ENCODE data around the gene UNC80. TPM values are rescaled to one million over a fixed set of nuclear protein-coding genes. Genes with fewer than 3 reads are reported as not detected.

The UNC80 gene
- total RNA-seq, 1 donor from 2014 or later, result 0.79 TPM

DNA sequence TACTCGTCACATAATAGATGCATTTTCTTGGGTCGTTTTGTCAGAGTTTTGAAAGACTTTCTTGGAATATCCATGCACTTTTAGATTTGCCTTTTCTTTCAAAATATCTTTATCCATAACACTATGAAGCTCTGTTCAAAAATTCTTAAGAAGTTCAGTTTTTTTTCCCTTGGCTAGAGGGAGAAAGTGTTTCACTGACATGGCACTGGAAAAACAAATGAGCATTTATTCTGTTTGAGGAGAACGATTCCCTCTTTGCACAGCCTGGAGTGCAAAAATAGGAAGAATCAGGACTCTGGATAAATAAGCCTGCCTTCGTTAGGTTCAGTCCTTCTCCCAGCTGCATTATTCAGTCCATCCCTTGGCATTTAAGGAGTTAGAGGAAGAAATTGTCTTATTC is 139.9 kb downstream of the UNC80 start:
- no peak for DNase-seq

DNA sequence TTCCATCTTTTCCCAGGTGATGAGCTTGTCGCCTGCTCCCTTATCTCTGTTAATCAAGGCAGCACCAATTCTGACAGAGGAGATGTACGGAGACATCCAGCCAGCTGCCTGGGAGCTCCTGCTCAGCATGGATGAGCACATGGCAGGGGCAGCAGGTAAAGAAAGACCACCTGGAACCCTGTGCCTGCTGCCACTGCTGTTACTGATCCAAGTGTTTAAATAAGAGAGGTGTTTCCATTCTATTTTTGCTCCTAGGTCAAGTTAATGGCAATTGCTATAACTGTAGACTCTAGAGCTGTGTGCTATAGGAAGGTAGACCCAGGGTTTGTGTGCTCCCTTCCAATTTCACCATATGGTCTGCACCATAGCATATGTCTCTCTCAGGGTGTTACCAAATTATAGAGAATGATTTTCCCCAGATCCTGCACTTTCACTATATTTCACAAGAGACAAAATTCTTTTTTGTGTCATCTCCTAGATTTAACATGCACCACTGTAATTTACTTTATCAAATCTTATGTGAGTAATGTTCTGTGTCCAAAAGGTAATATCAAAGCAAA is 142.2 kb downstream of the UNC80 start:
- no peak for DNase-seq

DNA sequence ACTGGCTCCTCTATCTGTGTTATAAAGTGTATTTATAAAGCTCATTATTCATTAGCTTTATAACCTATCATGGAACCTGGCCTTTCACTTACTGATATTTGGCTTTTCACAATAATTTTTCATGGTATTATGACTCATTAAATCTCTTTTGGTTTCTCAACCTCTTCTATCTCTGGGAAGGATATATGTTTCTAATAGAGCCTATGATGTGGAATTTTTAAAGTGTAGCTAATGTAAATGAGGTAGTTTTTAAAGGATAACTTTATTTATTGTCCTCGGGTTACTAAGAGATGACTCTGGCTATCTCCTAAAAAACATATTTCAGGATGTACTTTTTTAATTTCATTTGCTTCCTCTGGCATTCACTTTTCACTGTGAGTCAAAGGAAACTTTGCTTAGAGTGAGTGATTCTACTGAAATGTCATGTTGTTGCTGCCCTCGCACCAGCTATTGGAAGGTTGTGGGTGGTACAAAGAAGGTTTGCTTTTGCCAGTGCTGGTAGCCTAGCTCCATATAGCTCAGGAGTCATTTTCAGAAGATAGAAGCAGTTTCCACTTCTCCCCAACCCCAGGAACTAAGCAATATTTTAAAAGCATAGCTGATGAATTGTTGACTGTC is 145.6 kb downstream of the UNC80 start:
- DNase-seq, result no peak

DNA sequence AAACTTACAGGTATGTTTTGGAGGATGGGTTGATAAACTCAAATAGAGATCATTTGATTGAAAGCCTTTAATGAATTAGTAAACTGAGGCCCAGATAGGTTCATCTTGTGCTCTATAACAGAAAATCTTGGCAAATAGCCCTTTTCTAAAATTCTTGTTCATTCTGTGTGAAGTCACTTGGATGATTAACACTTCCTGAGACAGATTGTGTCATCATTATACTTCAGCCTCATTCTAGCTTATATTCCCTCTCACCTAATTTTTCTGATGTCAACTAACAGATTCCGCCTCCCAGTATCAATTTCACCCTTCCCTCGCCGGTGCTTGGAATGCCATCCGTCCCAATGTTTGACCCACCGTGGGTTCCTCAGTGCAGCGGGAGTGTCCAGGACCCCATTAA is 146.6 kb downstream of the UNC80 start:
- no peak for DNase-seq

DNA sequence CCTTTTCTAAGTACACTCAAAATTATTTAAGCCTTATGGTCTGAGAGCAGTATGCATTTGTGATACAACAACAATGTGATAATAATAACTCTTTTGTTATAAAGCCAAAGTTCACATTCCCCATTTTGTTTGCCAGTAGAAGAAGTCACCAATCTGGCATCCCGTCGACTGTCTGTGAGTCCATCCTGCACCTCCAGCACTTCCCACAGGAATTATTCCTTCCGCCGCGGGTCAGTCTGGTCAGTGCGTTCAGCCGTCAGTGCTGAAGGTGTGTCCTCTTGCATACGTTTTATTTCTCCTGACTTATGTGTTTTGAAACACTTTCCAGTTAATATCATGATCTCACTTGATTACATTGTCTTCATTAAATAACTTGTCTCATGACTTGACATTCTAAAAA is 150.5 kb downstream of the UNC80 start:
- no peak for DNase-seq

DNA sequence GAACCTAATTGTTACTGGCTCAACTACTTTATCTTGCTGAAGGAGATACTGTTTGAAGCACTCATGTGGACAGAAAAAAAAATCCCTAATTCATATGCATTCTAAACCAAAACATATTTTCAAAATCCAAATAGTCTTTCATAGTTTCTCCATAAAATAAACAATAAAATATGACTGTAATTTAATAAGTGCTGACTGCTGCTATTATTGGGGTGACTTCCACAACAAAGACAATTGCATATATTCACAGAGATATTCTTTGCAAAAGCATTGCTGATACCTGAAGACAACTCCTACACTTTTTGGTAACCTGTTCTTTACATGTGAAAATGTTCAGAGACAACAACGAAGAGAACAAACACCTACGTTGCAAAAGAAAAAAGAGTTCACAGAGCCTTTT is 157.7 kb downstream of the UNC80 start:
- no peak for DNase-seq

DNA sequence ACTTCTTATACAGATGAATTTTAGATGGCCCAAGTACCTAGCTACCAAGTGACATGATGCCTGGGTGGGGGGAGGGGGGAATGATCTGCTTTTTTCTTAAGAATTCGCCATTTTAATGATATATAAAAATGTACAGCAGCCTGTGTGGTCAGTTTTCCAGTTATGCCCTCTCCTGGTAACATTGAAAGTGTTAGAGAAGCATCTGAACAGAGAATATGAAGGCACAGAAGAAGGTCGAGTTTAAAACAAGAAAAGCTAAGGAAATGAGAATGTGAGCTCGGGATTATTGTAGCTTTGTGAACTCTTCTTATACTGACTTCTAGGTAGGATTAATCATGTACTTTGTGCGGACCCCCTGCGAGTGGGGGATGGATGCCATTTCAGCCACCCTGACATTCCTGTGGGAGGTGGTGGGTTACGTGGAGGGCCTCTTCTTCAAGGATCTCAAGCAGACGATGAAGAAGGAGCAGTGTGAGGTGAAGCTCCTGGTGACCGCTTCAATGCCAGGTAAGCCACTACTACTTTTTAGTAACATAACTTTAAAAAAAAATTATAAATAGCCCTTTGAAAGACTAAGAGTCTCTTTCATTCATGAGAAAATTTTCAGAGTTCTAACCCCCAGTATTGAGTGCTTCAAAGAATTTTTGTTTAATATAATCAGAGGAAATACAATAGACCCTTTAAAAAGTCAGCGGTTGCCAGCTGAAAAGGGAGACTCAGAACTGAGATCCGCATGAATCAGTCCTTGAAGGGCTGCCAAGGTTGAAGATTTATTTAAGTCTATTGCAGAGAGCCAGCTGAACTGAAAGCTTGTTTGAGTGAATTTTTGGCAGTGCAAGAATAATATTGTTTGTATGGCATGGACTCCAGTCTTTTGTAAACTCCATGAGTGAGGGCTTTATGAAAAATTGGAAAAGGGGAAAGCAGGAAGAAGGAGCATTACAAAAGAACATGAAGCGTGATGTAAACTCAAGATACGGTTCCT is 162.2 kb downstream of the UNC80 start:
- peak; percentile 82 for DNase-seq

DNA sequence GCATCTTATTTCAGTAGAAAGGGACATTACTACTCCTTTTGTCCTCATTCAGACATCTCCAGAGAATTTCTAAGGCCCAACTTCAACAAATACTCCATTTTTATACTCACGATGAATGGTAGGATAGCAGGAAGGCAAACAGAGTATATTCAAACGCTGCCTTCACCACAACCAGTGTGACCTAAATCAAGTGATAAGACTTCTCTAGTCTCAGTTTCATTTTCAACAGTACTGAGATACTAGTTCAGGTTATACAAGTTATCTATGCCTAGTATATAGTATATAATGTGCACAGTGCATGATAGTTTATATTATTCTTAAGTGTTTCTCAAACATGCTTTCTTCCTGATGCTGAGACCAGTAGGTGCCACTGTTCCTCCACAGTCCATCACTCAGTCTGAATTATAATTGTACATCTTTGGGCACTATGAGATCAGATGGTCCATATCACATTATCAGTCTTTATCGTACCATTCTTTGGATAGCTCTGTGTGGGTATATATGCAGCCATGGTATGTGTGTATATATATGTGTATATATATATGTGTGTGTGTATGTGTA is 164.6 kb downstream of the UNC80 start:
- DNase-seq, result no peak

DNA sequence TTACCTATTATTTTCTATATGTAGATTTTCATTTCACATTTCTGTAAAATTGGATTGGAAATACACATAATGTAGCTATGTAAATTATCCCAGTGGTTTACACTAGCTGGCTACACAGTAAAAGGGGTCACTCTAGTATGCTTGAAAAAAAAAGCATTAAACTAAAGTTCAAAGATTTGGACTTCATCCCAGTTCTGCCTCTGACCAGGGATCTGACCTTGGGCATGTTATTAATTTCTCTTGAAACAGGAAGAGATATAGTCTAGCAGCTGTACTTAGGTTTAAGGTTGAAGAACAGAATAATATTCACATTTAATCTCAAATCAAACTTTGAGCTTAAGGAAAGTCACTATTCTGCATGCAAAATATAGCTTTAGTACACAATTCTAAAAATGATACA is 166.3 kb downstream of the UNC80 start:
- DNase-seq, result no peak

DNA sequence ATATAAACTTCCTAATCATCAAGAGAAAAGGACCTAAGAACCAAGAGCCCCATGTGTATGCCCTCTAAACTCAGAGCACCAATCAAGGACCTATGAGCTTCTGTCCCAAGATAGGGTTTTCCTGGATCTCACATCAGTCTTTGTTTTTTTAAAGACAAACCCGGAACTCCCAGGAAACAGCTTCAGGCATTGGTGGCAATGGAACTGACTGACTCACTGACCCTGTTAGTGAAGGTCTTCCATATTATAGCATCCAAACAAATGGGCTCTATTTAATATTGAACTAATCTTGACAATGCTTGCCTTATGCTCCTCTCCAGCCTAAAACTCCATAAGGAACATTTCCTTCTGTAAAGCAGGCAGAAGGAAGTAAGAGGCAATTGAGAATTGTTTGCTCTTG is 167.3 kb downstream of the UNC80 start:
- DNase-seq, result no peak

DNA sequence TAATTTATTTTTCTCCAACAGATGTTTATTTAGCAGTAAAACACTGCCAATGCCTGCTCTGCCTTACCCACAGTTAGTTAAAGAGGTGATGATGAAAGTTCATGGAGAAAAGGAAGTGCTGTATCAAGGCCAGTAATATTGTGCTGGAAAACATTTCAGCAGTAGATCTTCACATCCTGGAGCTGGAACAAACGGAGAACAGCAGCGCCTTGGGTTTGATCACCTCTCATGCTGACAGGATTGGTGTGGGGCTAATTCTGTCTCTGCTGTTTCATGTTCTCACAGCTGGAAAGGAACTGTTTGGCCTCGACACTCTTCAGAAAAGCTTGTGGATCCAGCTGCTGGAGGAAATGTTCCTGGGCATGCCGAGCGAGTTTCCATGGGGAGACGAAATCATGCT is 169.3 kb downstream of the UNC80 start:
- no peak for DNase-seq

DNA sequence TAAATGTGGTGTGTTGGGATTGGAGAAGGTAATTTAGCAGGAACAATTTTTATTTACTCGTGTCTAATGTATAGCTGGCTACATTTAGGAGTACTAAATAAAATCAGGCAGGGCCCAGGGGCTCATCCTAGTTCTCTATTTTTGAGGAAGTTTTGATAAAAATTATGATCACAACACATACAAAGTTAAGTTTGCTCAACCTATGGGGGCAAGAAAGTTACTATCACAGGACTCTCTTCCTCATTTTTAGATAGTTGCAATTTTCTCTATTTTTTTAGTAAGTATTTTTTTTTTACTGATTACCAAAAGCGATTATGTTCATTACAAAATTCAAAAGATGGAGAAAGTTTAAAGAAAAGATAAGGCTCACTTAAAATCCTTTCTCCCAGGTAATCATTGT is 170.8 kb downstream of the UNC80 start:
- DNase-seq, result no peak

DNA sequence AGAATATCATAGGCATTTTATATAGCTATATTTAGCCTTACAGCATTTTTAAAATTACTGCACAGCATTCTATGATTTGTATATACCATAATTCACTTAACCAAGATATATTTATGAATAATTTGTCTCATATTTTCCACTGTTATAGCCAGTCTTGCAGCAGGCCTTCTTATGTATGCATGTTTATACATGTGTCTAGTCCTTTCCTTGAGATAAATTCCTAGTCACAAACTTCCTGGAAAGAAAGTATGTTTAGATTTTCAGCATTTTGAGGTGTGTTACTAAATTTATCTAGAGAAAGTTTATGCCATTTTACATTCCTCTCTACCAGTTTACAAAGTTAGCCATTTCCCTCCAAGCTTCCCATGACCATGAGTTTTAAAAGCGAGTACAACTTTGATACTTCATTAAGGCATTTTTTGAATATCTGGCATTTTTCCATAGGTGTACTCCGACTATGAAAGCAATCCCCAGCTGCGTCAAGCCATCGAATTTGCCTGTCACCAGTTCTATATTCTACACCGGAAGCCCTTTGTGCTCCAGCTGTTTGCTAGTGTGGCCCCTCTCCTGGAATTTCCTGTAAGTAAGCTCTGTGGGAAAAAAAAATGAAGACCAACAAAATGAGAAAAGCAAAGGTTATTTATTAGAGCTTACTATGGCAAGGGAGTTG is 171.4 kb downstream of the UNC80 start:
- peak; percentile 3 for DNase-seq

DNA sequence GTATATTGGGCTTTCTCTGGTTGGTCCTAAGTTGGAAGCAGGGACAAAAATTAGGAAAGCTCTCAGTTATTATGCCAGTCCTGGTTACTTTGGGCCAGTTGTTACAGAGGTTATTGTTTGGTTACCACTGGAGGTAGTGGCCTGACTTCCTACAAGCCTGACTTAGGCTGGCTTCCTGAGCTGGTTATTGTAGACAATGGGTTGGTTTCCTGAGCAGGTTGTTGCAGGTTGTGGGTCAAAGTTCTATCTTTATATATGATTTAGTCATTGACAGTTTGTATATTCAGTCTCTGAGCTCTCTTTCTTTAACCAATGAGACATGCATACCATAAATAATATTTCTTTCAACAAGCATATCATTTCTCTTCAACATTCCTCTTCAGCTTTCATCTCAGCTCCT is 172.1 kb downstream of the UNC80 start:
- DNase-seq, result no peak

DNA sequence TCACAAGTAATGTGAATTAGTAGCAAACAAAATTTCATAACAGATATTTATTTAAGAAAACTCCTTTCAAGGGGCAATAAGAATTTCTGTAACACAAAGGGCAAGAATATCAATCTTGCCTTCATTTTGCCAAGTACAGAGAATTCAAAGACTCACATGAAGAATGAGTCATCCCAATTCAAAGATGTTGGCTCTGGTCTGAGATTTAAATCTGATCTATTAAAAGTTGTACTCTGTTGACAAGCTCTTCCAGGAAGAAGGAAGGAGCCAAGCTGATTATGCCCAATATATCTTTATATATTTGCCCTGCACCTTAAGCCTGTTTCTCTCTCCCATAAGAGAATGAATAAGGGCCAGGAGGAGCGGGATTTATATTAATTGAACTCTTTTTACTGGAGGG is 174.9 kb downstream of the UNC80 start:
- DNase-seq, result no peak

DNA sequence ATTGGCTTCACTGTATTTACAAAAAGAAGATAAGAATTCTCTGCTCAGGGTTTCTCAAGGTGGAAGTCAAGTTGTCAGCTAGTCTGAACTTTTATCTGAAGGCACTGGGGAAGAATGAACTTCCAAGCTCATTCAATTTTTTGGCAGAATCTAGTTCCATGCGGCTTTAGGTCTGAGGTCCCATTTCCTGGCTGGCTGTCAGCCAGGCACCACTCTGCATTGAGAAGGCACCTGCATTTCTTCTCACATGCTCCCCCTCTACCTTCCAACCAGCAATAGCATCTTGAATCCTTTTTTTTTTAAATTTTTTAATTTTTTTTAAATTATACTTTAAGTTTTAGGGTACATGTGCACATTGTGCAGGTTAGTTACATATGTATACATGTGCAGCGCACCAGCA is 184.6 kb downstream of the UNC80 start:
- no peak for DNase-seq

DNA sequence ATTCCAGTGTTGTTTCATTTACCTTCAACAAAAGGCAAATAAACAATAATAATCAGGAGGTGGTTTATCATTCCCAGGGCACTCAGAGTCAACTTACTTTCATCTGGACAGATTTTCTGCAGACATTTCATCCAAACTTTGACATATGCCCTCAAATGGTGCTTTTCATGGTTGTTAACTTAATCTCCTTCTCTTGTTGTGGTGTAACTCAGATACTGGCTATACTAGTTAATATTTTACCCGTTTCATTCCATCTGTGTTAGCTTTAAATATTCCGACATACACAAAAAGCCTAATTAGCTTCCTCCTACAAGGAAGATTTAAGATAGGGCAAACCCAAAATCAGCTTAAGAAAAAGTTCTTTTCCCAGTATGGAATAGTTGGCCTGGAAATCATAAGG is 186.4 kb downstream of the UNC80 start:
- no peak for DNase-seq

DNA sequence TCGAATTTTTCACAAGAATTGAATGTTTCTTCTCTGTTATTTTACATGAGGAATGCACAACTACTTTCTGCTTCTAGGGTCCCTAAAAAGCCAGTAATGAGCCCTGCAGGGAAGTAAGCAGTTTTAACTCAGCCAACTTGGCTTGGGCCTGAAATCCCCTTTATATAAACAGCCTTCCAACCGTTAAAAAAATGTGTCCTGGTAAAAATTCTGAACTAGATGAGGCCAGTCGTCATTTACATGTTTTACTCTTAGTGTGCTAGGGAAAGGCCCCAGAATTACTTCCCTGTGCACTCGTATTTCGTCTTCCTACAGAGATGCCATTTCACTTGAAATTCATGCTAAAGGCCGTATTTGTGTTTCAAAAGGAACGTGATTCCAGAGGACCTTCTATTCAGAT is 188.4 kb downstream of the UNC80 start:
- DNase-seq, result no peak

DNA sequence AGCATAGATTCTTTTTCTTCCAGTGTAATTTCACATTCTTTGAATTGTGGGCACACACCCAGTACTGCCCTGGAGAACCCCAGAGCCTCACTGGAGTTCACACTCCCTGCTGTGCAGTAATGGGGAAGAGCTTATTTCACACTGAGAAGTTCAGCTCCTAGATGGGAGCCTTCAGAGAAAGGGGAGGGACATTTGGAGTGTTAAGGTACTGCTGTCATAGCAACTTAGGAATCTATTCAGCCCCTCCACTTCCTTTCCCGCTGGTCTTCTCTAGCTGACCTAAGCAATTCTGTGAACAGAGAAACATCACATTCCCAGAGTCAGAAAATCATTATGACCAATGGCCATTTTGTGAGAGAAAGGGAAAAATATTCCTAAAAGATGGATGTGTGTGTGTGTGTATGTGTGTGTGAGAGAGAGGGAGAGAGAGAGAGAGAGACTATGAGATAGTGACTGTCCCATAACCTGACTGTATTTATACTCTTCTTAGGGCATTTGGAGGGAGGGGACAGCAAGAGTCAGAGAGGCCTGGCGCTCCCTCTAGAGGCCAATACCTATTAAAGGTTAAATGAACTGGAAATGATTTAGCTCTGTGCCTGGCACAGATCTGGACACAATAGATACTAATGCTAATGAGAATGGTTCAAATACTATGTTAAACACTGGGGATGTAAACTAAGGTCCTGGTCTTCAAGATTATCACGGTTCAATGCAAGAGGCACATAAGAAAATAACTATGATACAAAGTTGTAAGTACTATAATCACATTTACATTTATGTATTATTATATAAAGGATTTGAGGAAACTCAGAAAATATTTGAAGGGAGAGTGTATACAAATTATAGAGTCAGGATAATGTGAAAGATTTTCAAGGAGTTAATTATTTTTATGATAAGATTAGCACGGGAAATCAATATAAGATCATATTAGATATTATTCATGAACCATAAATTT is 189.3 kb downstream of the UNC80 start:
- peak; percentile 47 for DNase-seq

DNA sequence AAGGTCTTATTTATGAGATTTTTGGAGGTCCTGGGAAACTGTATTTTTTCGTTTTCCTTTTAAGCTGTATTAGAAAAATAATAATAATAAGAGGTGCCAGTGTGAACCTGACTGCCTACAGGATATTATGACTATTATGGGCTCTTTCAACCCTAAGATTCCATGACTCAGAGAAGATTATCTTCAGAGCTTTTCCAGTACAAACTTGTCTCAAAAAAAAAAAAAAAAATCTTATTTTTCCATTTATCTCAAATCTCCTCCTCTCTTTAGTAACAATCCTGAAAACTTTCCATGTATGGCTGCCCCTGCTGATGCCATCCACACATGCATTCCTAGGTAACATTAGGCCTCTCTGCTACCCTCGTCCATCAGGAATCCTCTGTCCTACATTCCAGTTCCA is 194.1 kb downstream of the UNC80 start:
- no peak for DNase-seq

DNA sequence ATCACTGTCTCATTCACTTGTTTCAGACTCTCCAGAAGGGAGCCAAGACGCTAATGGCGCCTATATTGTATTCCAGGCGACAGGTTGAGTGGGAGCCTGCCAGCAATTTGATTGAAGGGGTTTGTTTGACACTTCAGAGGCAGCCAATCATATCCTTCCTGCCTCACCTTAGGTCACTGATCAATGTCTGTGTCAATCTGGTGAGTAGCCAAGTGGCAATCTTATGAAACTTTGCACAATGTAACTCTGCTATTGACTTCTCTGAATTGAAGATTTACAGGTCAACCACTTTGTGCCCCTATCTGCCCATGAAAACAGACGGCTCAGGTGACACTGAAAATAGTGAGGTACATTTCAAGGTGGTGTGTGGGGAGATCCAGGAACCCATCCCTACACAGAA is 198.1 kb downstream of the UNC80 start:
- no peak for DNase-seq
